Caki2 (cell line): ENCODE data around the gene SPATA18. TPM values are rescaled to one million over a fixed set of nuclear protein-coding genes. Genes with fewer than 3 reads are reported as not detected.
A peak's percentile ranks its signal among the peaks of the same experiment; 100 is the strongest.
"Not testable (repeated sequence)": the region's sequence is repeated elsewhere in the genome, so short reads cannot be mapped to it uniquely, and the experiment has no call there.

ENCODE experiments used
- DNase-seq: peaks from one replicate; pipeline ENCODE4 v3.0.0-alpha.2; 2015; ENCODE audit warnings: low read depth
- in situ Hi-C: cut with HindIII; loops from 2 replicates; pipeline ENCODE4 v1.10.0; 2016; ENCODE audit warnings: low sequenced_read_pairs, low pct_unique_long_range_greater_than_20kb, mixed read lengths
- total RNA-seq: library from RNA; depleted of rRNA; stranded (reverse); fragments of >200 nt; shearing (Covaris generic); gene quantifications from 2 replicates; pipeline ENCODE4 v1.2.3, GENCODE V29; 2014; ENCODE audit warnings: low replicate concordance

Gene SPATA18
- total RNA-seq, 1 experiment from 2014 or later: 5.2 TPM

- DNase-seq: no peak
- in situ Hi-C loops: no loop called here
Observed at GRCh38 chr4:52095374-52095773, 44.3 kb downstream of the SPATA18 start.

GRCh38 chr4:52096048-52096447, 44.9 kb downstream of the SPATA18 start:
- no peak for DNase-seq
- in situ Hi-C loops: no loop called here

- DNase-seq: no peak
- in situ Hi-C loops: no loop called here
Observed at GRCh38 chr4:52098618-52099017, 47.5 kb downstream of the SPATA18 start.

- in situ Hi-C loops: no loop called here
- DNase-seq: peak; percentile 67
Observed at GRCh38 chr4:52099860-52100461, 48.9 kb downstream of the SPATA18 start.

GRCh38 chr4:52102587-52102986, 51.5 kb downstream of the SPATA18 start:
- in situ Hi-C loops: no loop called here
- DNase-seq: peak; percentile 71

GRCh38 chr4:52103319-52103718, 52.2 kb downstream of the SPATA18 start:
- in situ Hi-C loops: no loop called here
- peak; percentile 31 for DNase-seq

- in situ Hi-C loops: no loop called here
- DNase-seq: no peak
Observed at GRCh38 chr4:52105276-52105675, 54.2 kb downstream of the SPATA18 start.

- no peak for DNase-seq
- in situ Hi-C loops: no loop called here
Observed at GRCh38 chr4:52106191-52106590, 55.1 kb downstream of the SPATA18 start.

GRCh38 chr4:52106660-52107059, 55.6 kb downstream of the SPATA18 start:
- in situ Hi-C loops: no loop called here
- no peak for DNase-seq

GRCh38 chr4:52107336-52107735, 56.2 kb downstream of the SPATA18 start:
- no peak for DNase-seq
- in situ Hi-C loops: no loop called here

GRCh38 chr4:52107745-52108144, 56.6 kb downstream of the SPATA18 start:
- in situ Hi-C loops: no loop called here
- no peak for DNase-seq

- in situ Hi-C loops: no loop called here
- no peak for DNase-seq
Observed at GRCh38 chr4:52110171-52110570, 59.1 kb downstream of the SPATA18 start.

- in situ Hi-C loops: no loop called here
- DNase-seq: no peak
Observed at GRCh38 chr4:52111995-52112394, 60.9 kb downstream of the SPATA18 start.

- in situ Hi-C loops: no loop called here
- DNase-seq: no peak
Observed at GRCh38 chr4:52112411-52112810, 61.3 kb downstream of the SPATA18 start.

- in situ Hi-C loops: no loop called here
- DNase-seq: no peak
Observed at GRCh38 chr4:52116641-52117040, 65.5 kb downstream of the SPATA18 start.

GRCh38 chr4:52126226-52126625, 75.1 kb downstream of the SPATA18 start:
- DNase-seq: no peak
- in situ Hi-C loops: no loop called here

GRCh38 chr4:52126966-52127365, 75.9 kb downstream of the SPATA18 start:
- DNase-seq: no peak
- in situ Hi-C loops: no loop called here

GRCh38 chr4:52135171-52135570, 84.1 kb downstream of the SPATA18 start:
- DNase-seq: no peak
- in situ Hi-C loops: no loop called here

- DNase-seq, in situ Hi-C loops: not testable (repeated sequence)
Observed at GRCh38 chr4:52137152-52137551, 86.0 kb downstream of the SPATA18 start.

GRCh38 chr4:52142816-52143215, 91.7 kb downstream of the SPATA18 start:
- in situ Hi-C loops: no loop called here
- no peak for DNase-seq

GRCh38 chr4:52143815-52144214, 92.7 kb downstream of the SPATA18 start:
- DNase-seq: no peak
- in situ Hi-C loops: no loop called here
